Measurements from ENCODE around the gene ARL8A. TPM values are rescaled to one million over a fixed set of nuclear protein-coding genes. Genes with fewer than 3 reads are reported as not detected.

ARL8A gene
- total RNA-seq, 1 donor from 2014 or later = 25.5 TPM

DNA sequence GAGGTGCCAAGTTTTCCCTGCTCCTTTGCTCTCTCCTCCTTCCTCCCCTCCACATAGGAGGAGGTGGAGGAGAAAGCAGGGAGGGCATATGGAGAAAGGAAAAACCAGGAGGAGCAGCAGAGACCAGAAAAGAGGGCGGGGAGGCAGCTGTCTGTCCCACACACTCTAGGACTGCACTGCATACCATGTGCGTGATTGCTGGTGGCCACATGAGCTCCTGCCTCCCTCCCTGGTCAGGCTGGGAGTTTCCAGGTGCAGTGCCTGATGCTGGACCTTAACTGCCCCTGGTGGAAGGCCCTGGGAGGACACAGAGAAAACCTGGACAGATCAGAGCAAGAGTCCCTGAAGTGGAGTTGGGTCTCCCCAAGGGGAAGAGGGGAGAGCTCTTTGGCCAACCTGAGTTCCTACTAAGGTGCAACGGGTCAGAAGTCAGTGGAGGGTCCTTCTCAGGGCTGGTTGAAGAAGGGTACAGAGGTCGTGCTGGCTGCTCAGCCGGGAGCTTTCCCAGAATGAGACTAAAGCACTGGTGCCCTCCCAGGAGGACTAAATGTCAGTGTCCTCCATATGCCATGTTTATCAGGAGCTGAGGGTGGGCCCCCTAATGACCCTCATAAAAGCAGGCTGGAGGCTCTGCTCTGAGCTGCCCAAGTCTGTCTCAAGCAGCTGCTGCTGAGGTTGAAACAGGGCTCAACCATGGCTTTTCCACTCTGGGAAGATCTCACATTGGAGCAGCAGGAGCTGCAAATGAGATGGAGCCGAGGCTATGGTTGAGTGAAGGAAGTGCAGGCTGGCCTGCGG, 45.6 kb upstream of the ARL8A start:
- no peaks in the 10 kb centered on the region for H3K27me3 ChIP-seq

DNA sequence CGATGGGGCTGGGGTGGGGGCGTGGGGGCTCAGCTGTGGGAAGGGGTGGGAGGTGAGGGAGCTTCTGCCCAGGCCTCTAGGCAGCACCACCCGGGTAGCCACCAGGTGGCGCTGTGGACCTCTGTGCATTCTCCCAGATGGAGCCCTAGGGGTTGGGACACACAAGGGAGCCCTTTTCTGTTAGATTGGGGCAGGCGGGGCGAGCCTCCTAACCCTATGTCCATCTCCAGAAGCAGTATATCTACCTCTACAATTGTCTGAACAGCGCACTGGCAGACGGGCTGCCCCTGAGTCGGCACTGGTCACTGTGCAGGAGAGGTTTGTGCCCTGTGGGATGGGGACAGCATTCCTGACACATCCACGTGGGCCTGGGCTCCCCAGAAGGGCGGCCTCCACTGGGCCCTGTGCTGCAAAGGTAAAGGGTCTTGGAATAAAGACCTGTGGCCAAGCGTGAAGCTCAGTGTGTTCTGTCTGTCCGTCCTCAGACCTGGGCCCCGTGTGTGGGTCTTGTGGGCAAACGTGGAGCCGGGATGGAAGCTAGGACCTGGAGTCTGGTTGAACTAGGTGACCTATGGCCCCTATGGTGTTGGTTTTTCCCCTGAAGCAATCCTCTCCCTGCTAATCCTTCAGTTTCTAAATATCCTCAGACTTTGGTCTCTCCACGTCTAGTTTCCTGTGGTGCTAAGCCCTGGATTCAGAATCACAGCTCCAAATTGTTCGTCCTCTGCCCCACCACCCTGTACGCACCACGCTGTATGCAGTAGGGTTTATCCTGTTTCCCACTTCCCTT, 44.7 kb upstream of the ARL8A start:
- no peak for DNase-seq (ENCODE audit: extremely low spot score in 2 of 2)
- no peaks in the 10 kb centered on the region for H3K27me3 ChIP-seq

More for the DNA sequence above, 45.6 kb upstream of the ARL8A start:
- intact Hi-C loops (cut with DNase I) = loop anchor here (10.0 kb wide), 1 partner anchor 525 kb away; the partner anchor contains the start of gene SYT2
- peaks cover 11% of the 10 kb centered on the region for H3K4me1 ChIP-seq
- TF ChIP-seq POLR2AphosphoS5 (IDR thresholded peaks at IDR 0.05; ENCODE audit: insufficient read depth in 1 of 2, low read depth in 1 of 2) (no peak), POLR2A (IDR thresholded peaks at IDR 0.05) (no peak)
- TF ChIP-seq, protein P1, sequence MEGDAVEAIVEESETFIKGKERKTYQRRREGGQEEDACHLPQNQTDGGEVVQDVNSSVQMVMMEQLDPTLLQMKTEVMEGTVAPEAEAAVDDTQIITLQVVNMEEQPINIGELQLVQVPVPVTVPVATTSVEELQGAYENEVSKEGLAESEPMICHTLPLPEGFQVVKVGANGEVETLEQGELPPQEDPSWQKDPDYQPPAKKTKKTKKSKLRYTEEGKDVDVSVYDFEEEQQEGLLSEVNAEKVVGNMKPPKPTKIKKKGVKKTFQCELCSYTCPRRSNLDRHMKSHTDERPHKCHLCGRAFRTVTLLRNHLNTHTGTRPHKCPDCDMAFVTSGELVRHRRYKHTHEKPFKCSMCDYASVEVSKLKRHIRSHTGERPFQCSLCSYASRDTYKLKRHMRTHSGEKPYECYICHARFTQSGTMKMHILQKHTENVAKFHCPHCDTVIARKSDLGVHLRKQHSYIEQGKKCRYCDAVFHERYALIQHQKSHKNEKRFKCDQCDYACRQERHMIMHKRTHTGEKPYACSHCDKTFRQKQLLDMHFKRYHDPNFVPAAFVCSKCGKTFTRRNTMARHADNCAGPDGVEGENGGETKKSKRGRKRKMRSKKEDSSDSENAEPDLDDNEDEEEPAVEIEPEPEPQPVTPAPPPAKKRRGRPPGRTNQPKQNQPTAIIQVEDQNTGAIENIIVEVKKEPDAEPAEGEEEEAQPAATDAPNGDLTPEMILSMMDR (IDR thresholded peaks at IDR 0.05) = no peak
- no peak for DNase-seq (ENCODE audit: extremely low spot score in 2 of 2)
- H3K4me3 ChIP-seq = no peak overlapping the region
- H3K27ac ChIP-seq = no peak overlapping the region
- no peaks in the 10 kb centered on the region for H3K36me3 ChIP-seq
- no peaks in the 10 kb centered on the region for H3K9me3 ChIP-seq

DNA sequence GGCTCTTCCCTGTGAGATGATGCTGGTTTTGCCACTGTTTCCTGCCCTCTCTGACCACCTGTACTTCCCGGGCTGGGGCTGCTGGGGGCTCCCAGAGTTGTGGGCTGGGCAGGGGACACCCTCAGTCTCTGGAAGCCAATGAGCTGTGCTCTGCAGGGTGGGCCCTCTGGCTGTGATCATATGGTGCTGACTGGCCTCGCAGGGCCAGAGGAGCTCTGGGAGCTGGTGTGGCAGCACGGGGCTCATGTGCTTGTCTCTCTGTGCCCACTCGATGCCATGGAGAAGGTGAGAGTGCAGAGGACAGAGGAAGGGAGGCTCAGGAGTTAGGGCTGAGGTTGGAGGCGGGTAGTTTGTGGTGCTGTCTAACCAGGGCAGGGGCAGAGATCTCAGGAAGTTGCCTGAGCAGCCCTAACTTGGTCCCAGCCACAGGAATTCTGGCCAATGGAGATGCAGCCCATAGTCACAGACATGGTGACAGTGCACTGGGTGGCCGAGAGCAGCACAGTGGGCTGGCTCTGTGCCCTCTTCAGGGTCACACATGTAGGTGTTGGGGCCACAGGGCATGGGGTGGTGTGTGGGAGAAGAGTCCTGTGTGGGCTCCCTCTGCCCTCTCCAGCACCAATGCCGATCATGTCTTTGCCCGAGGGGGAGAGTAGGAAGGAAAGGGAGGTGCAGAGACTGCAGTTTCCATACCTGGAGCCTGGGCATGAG, 43.3 kb upstream of the ARL8A start:
- TF ChIP-seq POLR2AphosphoS5 (IDR thresholded peaks at IDR 0.05; ENCODE audit: insufficient read depth in 1 of 2, low read depth in 1 of 2) (no peak), POLR2A (IDR thresholded peaks at IDR 0.05) (no peak)
- TF ChIP-seq, protein P1 (IDR thresholded peaks at IDR 0.05) = no peak
- no peaks in the 10 kb centered on the region for H3K27me3 ChIP-seq
- H3K9me3 ChIP-seq = no peaks in the 10 kb centered on the region
- intact Hi-C loops (cut with DNase I) = loop anchor here (10.0 kb wide), 1 partner anchor 527 kb away; the partner anchor contains the start of gene SYT2
- no peak overlapping the region for H3K4me3 ChIP-seq
- no peak overlapping the region for H3K27ac ChIP-seq
- peaks cover 7% of the 10 kb centered on the region for H3K4me1 ChIP-seq
- H3K36me3 ChIP-seq = no peaks in the 10 kb centered on the region
- no peak for DNase-seq (ENCODE audit: extremely low spot score in 2 of 2)

More for the DNA sequence above, 44.7 kb upstream of the ARL8A start:
- no peaks in the 10 kb centered on the region for H3K36me3 ChIP-seq
- peaks cover 16% of the 10 kb centered on the region for H3K4me1 ChIP-seq
- no peak overlapping the region for H3K27ac ChIP-seq
- no peaks in the 10 kb centered on the region for H3K9me3 ChIP-seq
- H3K4me3 ChIP-seq = no peak overlapping the region
- TF ChIP-seq POLR2A (IDR thresholded peaks at IDR 0.05) (no peak), POLR2AphosphoS5 (IDR thresholded peaks at IDR 0.05; ENCODE audit: insufficient read depth in 1 of 2, low read depth in 1 of 2) (no peak)
- TF ChIP-seq, protein P1 (IDR thresholded peaks at IDR 0.05) = peak; percentile 29 to 91 (median 50)
- intact Hi-C loops (cut with DNase I) = loop anchor here (10.0 kb wide), 1 partner anchor 526 kb away; the partner anchor contains the start of gene SYT2

DNA sequence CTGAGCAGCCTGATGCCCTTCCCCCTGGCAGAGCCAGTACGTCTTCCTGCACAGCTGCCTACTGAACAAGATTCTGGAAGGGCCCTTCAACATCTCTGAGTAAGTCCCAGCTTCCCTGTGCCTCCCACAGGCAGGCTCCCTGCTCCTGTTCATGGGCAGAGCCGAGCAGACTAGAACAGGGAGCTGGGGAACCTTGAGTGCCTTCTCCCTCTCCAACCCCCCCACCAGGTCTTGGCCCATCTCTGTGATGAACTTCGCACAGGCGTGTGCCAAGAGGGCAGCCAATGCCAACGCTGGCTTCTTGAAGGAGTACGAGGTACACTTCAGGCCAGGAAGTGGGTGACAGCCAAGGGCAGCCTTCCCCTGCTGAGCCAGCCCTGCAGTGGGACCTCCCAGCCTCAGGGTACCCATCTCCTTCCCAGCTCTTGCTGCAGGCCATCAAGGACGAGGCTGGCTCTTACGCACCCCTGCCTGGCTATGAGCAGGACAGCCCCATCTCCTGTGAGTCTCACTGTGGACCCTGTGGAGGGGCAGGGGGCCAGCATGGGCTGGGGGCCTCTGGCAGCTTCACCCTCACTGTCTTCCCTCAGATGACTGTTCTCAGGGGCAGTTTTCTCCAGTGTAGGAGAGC, 42.6 kb upstream of the ARL8A start:
- Histone ChIP-seq H3K4me1 (peaks cover 5% of the 10 kb centered on the region), H3K36me3 (no peaks in the 10 kb centered on the region), H3K4me3 (no peak overlapping the region), H3K27me3 (no peaks in the 10 kb centered on the region), H3K27ac (no peak overlapping the region), H3K9me3 (no peaks in the 10 kb centered on the region)
- DNase-seq (ENCODE audit: extremely low spot score in 2 of 2) = no peak
- intact Hi-C loops (cut with DNase I) = loop anchor here (10.0 kb wide), 1 partner anchor 528 kb away; the partner anchor contains the start of gene SYT2
- no peak for TF ChIP-seq POLR2AphosphoS5 (IDR thresholded peaks at IDR 0.05; ENCODE audit: insufficient read depth in 1 of 2, low read depth in 1 of 2)
- no peak for TF ChIP-seq POLR2A (IDR thresholded peaks at IDR 0.05)
- TF ChIP-seq, protein P1 (IDR thresholded peaks at IDR 0.05) = no peak

Measured in vagina (tissue), 2 donors.